HepG2 (cell line): ENCODE data around the gene KRABD2.
A peak's percentile ranks its signal among the peaks of the same experiment; 100 is the strongest.

Experiments
- CREM ChIP-seq, 2 experiments: sonication (generic) in 1 of 2; formaldehyde crosslinking in 1 of 2; IDR thresholded peaks; 2 replicates each; pipeline versions ENCODE4 v1.4.0 to v1.6.1; 2016 to 2020; ENCODE audit warnings: antibody characterized with exemption in 1 of 2, mild to moderate bottlenecking in 1 of 2, missing genetic modification reagents in 1 of 2
- EP300 ChIP-seq, 3 experiments: sonication (generic) in 1 of 3; formaldehyde crosslinking in 1 of 3; IDR thresholded peaks; 2 replicates each; pipeline versions ENCODE4 v1.5.1 to v1.6.1; 2011 to 2020; ENCODE audit warnings: low read depth in 2 of 3, low read length in 2 of 3, borderline replicate concordance in 1 of 3, improper control_type of control experiment in 1 of 3, mild to moderate bottlenecking in 1 of 3, missing genetic modification reagents in 1 of 3, moderate library complexity in 1 of 3
- FOXO1 ChIP-seq: sonication (generic); formaldehyde crosslinking; IDR thresholded peaks from 2 replicates; pipeline ENCODE4 v1.4.0; 2020; ENCODE audit warnings: missing genetic modification reagents
- HHEX ChIP-seq: IDR thresholded peaks from 2 replicates; pipeline ENCODE4 v1.6.1; 2016; ENCODE audit warnings: control low read depth
- HNRNPUL1 ChIP-seq: fragments of 200-400 bp; formaldehyde crosslinking; IDR thresholded peaks from 2 replicates; pipeline ENCODE4 v1.6.1; 2017; ENCODE audit warnings: low read depth, mild to moderate bottlenecking, low read length, moderate library complexity
- IRF2 ChIP-seq: IDR thresholded peaks from 2 replicates; pipeline ENCODE4 v1.6.1; 2018; ENCODE audit warnings: missing genetic modification reagents, missing compliant biosample characterization
- NFE2L2 ChIP-seq: fragments of 150-350 bp; IDR thresholded peaks from 2 replicates; pipeline ENCODE4 v1.6.1; 2014; ENCODE audit warnings: low read length
- RARA ChIP-seq: IDR thresholded peaks from 2 replicates; pipeline ENCODE4 v1.6.1; 2016; ENCODE audit warnings: missing genetic modification reagents, missing compliant biosample characterization
- RNF2 ChIP-seq: fragments of 450-650 bp; conservative IDR thresholded peaks from 2 replicates; pipeline ENCODE4 v1.6.1; 2016; ENCODE audit warnings: low read depth
- RXRB ChIP-seq: IDR thresholded peaks from 2 replicates; pipeline ENCODE4 v1.6.1; 2016; ENCODE audit warnings: borderline replicate concordance, missing genetic modification reagents, missing compliant biosample characterization
- SAP130 ChIP-seq: IDR thresholded peaks from 2 replicates; pipeline ENCODE4 v1.6.1; 2016; ENCODE audit warnings: low read depth
- SIN3A ChIP-seq: IDR thresholded peaks from 2 replicates; pipeline ENCODE4 v1.6.1; 2011; ENCODE audit warnings: low read depth, mild to moderate bottlenecking, control low read depth, low read length, borderline replicate concordance
- SMAD3 ChIP-seq: sonication (generic); formaldehyde crosslinking; IDR thresholded peaks from 2 replicates; pipeline ENCODE4 v1.4.0; 2020; ENCODE audit warnings: missing genetic modification reagents
- SOX13 ChIP-seq, 3 experiments: fragments of 450-650 bp in 1 of 3; sonication (generic) in 1 of 3; formaldehyde crosslinking in 1 of 3; IDR thresholded peaks in 2 of 3; conservative IDR thresholded peaks in 1 of 3; 2 replicates each; pipeline versions ENCODE4 v1.5.0 to v1.6.1; 2016 to 2020; ENCODE audit warnings: antibody characterized with exemption in 1 of 3, mild to moderate bottlenecking in 1 of 3, missing compliant biosample characterization in 1 of 3, missing genetic modification reagents in 1 of 3, moderate library complexity in 1 of 3
- TMF1 ChIP-seq: sonication (generic); formaldehyde crosslinking; IDR thresholded peaks from 2 replicates; pipeline ENCODE4 v1.8.1; 2022; ENCODE audit warnings: low read depth, missing genetic modification reagents
- ZMYM4 ChIP-seq: sonication (generic); formaldehyde crosslinking; IDR thresholded peaks from 2 replicates; pipeline ENCODE4 v1.8.1; 2023; ENCODE audit warnings: mild to moderate bottlenecking, missing genetic modification reagents
- ZNF235 ChIP-seq: sonication (generic); formaldehyde crosslinking; IDR thresholded peaks from 2 replicates; pipeline ENCODE4 v1.8.1; 2023; ENCODE audit warnings: mild to moderate bottlenecking, missing genetic modification reagents, borderline replicate concordance
- ZNF292 ChIP-seq: sonication (generic); formaldehyde crosslinking; IDR thresholded peaks from 2 replicates; pipeline ENCODE4 v1.8.1; 2022; ENCODE audit warnings: mild to moderate bottlenecking, low read depth, missing genetic modification reagents, borderline replicate concordance
- TF ChIP-seq, protein P1 (sequence below): sonication (generic); formaldehyde crosslinking; IDR thresholded peaks from 2 replicates; pipeline ENCODE4 v1.5.1; 2020; ENCODE audit warnings: mild to moderate bottlenecking, missing genetic modification reagents
- TF ChIP-seq, protein P2 (sequence below): sonication (generic); formaldehyde crosslinking; IDR thresholded peaks from 2 replicates; pipeline ENCODE4 v1.4.0; 2020; ENCODE audit warnings: missing genetic modification reagents
- TF ChIP-seq, protein P3 (sequence below): sonication (generic); IDR thresholded peaks from 2 replicates; pipeline ENCODE4 v1.6.1; 2016; ENCODE audit warnings: low read depth, borderline replicate concordance
- TF ChIP-seq, protein P4 (sequence below): IDR thresholded peaks from 2 replicates; pipeline ENCODE4 v1.4.0; 2020; ENCODE audit warnings: mild to moderate bottlenecking, missing genetic modification reagents

KRABD2 gene

DNA sequence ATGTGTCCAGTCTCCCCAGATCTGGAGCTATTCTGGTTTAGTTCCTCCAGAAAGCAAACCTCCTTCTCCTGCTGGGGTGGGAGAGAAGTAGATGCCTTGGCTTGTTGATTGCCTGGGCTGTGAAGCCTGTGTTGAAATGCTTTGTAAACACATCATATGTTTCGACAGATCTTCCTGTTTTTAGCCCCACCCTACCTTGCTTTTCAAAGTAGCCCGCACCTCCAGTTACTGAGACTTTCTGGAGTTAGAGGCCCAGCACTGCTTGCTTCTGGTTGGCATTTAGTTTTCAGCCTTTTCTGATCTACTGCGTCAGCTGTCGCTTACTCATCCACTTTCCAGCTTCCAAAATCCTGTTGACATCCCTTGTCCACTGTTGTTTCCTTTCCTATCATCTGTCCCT lies 41.3 kb upstream of the KRABD2 start (continued):
- TF ChIP-seq, protein P1, sequence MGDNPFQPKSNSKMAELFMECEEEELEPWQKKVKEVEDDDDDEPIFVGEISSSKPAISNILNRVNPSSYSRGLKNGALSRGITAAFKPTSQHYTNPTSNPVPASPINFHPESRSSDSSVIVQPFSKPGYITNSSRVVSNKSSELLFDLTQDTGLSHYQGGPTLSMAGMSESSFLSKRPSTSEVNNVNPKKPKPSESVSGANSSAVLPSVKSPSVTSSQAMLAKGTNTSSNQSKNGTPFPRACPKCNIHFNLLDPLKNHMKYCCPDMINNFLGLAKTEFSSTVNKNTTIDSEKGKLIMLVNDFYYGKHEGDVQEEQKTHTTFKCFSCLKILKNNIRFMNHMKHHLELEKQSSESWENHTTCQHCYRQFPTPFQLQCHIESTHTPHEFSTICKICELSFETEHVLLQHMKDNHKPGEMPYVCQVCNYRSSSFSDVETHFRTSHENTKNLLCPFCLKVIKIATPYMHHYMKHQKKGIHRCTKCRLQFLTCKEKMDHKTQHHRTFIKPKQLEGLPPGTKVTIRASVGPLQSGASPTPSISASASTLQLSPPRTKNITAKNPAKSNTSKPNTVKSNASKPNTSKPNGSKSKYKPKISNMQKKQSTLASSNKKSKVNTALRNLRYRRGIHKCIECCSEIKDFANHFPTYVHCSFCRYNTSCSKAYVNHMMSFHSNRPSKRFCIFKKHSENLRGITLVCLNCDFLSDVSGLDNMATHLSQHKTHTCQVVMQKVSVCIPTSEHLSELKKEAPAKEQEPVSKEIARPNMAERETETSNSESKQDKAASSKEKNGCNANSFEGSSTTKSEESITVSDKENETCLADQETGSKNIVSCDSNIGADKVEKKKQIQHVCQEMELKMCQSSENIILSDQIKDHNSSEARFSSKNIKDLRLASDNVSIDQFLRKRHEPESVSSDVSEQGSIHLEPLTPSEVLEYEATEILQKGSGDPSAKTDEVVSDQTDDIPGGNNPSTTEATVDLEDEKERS (CRISPR knock-in tag): 0 out of 2 replicates have a peak, but pooled peaks have one; percentile 48
- TF ChIP-seq HNRNPUL1 (no peak), SOX13 (IDR thresholded peaks at IDR 0.05) (no peak), SOX13 (CRISPR knock-in tag; conservative IDR thresholded peaks at IDR 0.05 in 1 of 2, IDR thresholded peaks at IDR 0.05 in 1 of 2) (0 out of 4 replicates have a peak, but pooled peaks of 1 of the 2 experiments have one; percentile 36), EP300 (IDR thresholded peaks at IDR 0.05; ENCODE audit: low read depth in 2 of 2, low read length in 2 of 2) (peak in 1 of 2 experiments; percentile 72; a peak in 2 of 4 replicates), EP300 (CRISPR knock-in tag; IDR thresholded peaks at IDR 0.05; ENCODE audit: borderline replicate concordance) (peak; percentile 18; the same call in 1 of the 2 replicates), SMAD3 (peak; percentile 67; the same call in 1 of the 2 replicates), SAP130 (CRISPR knock-in tag) (peak; percentile 56; the same call in 1 of the 2 replicates), FOXO1 (CRISPR knock-in tag) (peak; percentile 81), CREM (IDR thresholded peaks at IDR 0.05) (peak; percentile 38; the same call in 1 of the 2 replicates), CREM (CRISPR knock-in tag; IDR thresholded peaks at IDR 0.05) (no peak), RNF2 (no peak), RARA (CRISPR knock-in tag) (peak; percentile 34; the same call in 1 of the 2 replicates), NFE2L2 (no peak), SIN3A (no peak), ZNF235 (CRISPR knock-in tag) (no peak), RXRB (CRISPR knock-in tag) (peak; percentile 39; the same call in 1 of the 2 replicates), ZMYM4 (CRISPR knock-in tag) (no peak), IRF2 (CRISPR knock-in tag) (peak; percentile 59; the same call in 1 of the 2 replicates), ZNF292 (CRISPR knock-in tag) (0 out of 2 replicates have a peak, but pooled peaks have one; percentile 45), HHEX (no peak), TMF1 (CRISPR knock-in tag) (no peak)
- TF ChIP-seq, protein P2, sequence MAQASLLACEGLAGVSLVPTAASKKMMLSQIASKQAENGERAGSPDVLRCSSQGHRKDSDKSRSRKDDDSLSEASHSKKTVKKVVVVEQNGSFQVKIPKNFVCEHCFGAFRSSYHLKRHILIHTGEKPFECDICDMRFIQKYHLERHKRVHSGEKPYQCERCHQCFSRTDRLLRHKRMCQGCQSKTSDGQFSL (CRISPR knock-in tag): no peak
- TF ChIP-seq, protein P3, sequence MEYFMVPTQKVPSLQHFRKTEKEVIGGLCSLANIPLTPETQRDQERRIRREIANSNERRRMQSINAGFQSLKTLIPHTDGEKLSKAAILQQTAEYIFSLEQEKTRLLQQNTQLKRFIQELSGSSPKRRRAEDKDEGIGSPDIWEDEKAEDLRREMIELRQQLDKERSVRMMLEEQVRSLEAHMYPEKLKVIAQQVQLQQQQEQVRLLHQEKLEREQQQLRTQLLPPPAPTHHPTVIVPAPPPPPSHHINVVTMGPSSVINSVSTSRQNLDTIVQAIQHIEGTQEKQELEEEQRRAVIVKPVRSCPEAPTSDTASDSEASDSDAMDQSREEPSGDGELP: peak; percentile 60; the same call in 1 of the 2 replicates
- TF ChIP-seq, protein P4, sequence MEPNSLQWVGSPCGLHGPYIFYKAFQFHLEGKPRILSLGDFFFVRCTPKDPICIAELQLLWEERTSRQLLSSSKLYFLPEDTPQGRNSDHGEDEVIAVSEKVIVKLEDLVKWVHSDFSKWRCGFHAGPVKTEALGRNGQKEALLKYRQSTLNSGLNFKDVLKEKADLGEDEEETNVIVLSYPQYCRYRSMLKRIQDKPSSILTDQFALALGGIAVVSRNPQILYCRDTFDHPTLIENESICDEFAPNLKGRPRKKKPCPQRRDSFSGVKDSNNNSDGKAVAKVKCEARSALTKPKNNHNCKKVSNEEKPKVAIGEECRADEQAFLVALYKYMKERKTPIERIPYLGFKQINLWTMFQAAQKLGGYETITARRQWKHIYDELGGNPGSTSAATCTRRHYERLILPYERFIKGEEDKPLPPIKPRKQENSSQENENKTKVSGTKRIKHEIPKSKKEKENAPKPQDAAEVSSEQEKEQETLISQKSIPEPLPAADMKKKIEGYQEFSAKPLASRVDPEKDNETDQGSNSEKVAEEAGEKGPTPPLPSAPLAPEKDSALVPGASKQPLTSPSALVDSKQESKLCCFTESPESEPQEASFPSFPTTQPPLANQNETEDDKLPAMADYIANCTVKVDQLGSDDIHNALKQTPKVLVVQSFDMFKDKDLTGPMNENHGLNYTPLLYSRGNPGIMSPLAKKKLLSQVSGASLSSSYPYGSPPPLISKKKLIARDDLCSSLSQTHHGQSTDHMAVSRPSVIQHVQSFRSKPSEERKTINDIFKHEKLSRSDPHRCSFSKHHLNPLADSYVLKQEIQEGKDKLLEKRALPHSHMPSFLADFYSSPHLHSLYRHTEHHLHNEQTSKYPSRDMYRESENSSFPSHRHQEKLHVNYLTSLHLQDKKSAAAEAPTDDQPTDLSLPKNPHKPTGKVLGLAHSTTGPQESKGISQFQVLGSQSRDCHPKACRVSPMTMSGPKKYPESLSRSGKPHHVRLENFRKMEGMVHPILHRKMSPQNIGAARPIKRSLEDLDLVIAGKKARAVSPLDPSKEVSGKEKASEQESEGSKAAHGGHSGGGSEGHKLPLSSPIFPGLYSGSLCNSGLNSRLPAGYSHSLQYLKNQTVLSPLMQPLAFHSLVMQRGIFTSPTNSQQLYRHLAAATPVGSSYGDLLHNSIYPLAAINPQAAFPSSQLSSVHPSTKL (CRISPR knock-in tag): peak; percentile 59
